A673 (cell line): Measurements from ENCODE around the gene SLC35F2. TPM values are rescaled to one million over a fixed set of nuclear protein-coding genes. Genes with fewer than 3 reads are reported as not detected.

Experiments used
- BruUV-seq: library from RNA; stranded (reverse); fragments of 400-500 nt; replicated peaks from 2 replicates; lab custom pipeline; 2021; lab: Mats Ljungman, UMichigan
- CTCF ChIA-PET: fragments of 300-600 bp; sonication (Branson Sonifier 250); formaldehyde crosslinking; loops from one replicate; lab custom pipeline; 2022; ENCODE audit warnings: antibody characterized with exemption; lab: Charles Lee
- POLR2A ChIA-PET: fragments of 300-600 bp; sonication (Branson Sonifier 250); formaldehyde crosslinking; loops from one replicate; lab custom pipeline; 2022; ENCODE audit warnings: antibody characterized with exemption; ENCODE audit not compliant: low non-redundant PET; lab: Charles Lee
- DNase-seq: peaks from one replicate; pipeline ENCODE4 v3.0.0-alpha.2; 2015; ENCODE audit warnings: low spot score
- H3K27ac ChIP-seq: fragments of 200-600 bp; sonication (generic); 2 replicates; pipeline ENCODE4 v1.5.1; 2016; ENCODE audit warnings: mixed run types, low read depth, mild to moderate bottlenecking, mixed read lengths, antibody characterized with exemption, low read length; ENCODE audit not compliant: poor library complexity, severe bottlenecking
- H3K27me3 ChIP-seq: fragments of 200-600 bp; sonication (generic); replicated peaks from 2 replicates; pipeline ENCODE4 v1.6.1; 2017; ENCODE audit warnings: mixed run types, low read depth, mild to moderate bottlenecking, mixed read lengths, antibody characterized with exemption, low read length; ENCODE audit not compliant: insufficient read depth, poor library complexity
- H3K36me3 ChIP-seq: fragments of 200-600 bp; sonication (generic); 2 replicates; pipeline ENCODE4 v1.6.1; 2016; ENCODE audit warnings: mixed run types, mild to moderate bottlenecking, mixed read lengths, antibody characterized with exemption, low read length; ENCODE audit not compliant: insufficient read depth, poor library complexity, severe bottlenecking
- H3K4me1 ChIP-seq: fragments of 200-600 bp; sonication (generic); 2 replicates; pipeline ENCODE4 v1.6.1; 2017; ENCODE audit warnings: mixed run types, mild to moderate bottlenecking, mixed read lengths, antibody characterized with exemption, low read length; ENCODE audit not compliant: insufficient read depth, poor library complexity, severe bottlenecking
- H3K4me3 ChIP-seq: fragments of 200-600 bp; sonication (generic); 2 replicates; pipeline ENCODE4 v1.5.1; 2016; ENCODE audit warnings: low read depth, mixed run types, mild to moderate bottlenecking, mixed read lengths, low read length; ENCODE audit not compliant: poor library complexity, severe bottlenecking
- H3K9me3 ChIP-seq: fragments of 200-600 bp; sonication (generic); 2 replicates; pipeline ENCODE4 v1.6.1; 2016; ENCODE audit warnings: mixed run types, low read depth, mild to moderate bottlenecking, mixed read lengths, antibody characterized with exemption, low read length; ENCODE audit not compliant: poor library complexity, severe bottlenecking
- CTCF ChIP-seq: fragments of 300-800, 200-600 bp; sonication (generic); conservative IDR thresholded peaks from 2 replicates; pipeline ENCODE4 v1.5.1; 2017; ENCODE audit warnings: low read depth, mild to moderate bottlenecking, antibody characterized with exemption, low read length, moderate library complexity, mixed read lengths
- EZH2 ChIP-seq: fragments of 200-600 bp; sonication (generic); IDR thresholded peaks from 2 replicates; pipeline ENCODE4 v1.6.1; 2017; ENCODE audit warnings: borderline replicate concordance, low read depth, mild to moderate bottlenecking, mixed read lengths, antibody characterized with exemption, low read length; ENCODE audit not compliant: poor library complexity, severe bottlenecking
- intact Hi-C: fragments of 100-400 bp; cut with micrococcal nuclease; formaldehyde crosslinking; loops from one replicate; pipeline ENCODE4 v1.10.0; 2022; ENCODE audit not compliant: unreplicated experiment
- total RNA-seq: library from RNA; stranded (reverse); gene quantifications from 2 replicates; pipeline ENCODE4 v1.2.3, GENCODE V29; 2021

The SLC35F2 gene
- total RNA-seq, 1 experiment from 2014 or later: 95.4 TPM

- peak; percentile 52 for DNase-seq
- no TSS peak for BruUV-seq
- Histone ChIP-seq H3K9me3 (no peaks in the 10 kb centered on the region), H3K4me1 (no peaks in the 10 kb centered on the region), H3K36me3 (no peaks in the 10 kb centered on the region), H3K27ac (no peak overlapping the region), H3K4me3 (no peak overlapping the region), H3K27me3 (peaks cover 2% of the 10 kb centered on the region)
- intact Hi-C loops: loop anchor here (2.0 kb wide), 1 partner anchor 30 kb away; no protein-coding TSS in a partner anchor
- no peak for TF ChIP-seq EZH2
- TF ChIP-seq CTCF: peak; percentile 75
- ChIA-PET CTCF (interaction anchor here (0.7 to 1.4 kb wide), 4 partner anchors 30 to 192 kb away, joined by 3 to 7 read pairs (median 3); no protein-coding TSS in a partner anchor), POLR2A (no interaction called here)
These were observed 117.4 kb downstream of the SLC35F2 start for GRCh38 chr11:107741044-107741823.

Other genes starting within 250 kb of the SLC35F2 start
- 0.58 and 1.1 TPM in 2 replicates for gene SLN, start 146.7 kb downstream of the SLC35F2 start, total RNA-seq
- gene RAB39A, start 69.7 kb upstream of the SLC35F2 start, total RNA-seq: 16.3 and 17.2 TPM in 2 replicates
- gene CUL5, start 150.1 kb upstream of the SLC35F2 start, total RNA-seq: 62.3 and 63.1 TPM in 2 replicates